HG03175 (cell line): ENCODE data around the gene ST6GALNAC5.

ENCODE experiments used
- ATAC-seq: cut with Tn5 transposase; IDR thresholded peaks from one replicate; pipeline ENCODE4 v1.9.1; 2021; ENCODE audit warnings: mild to moderate bottlenecking, moderate library complexity; ENCODE audit not compliant: unreplicated experiment

The ST6GALNAC5 gene

DNA sequence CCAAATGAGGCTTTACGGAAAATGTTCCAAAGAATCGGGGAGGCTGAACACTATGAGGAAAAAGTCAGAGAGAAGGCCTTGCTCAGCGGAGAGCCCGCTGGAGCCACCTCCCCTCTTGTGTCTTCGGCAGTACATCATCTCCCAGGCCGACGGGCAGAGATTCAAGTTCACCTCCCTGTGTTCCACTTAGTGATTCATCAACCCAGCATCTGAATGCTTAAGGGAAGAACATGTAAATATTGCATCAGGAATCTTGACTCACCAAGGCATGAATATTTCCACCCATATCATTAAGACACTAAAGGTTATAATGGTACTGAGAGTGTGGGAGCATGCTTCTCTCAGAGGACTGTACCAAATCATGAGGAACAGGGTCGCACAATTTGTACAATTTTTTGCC is 172.5 kb downstream of the ST6GALNAC5 start:
- ATAC-seq, result no peak

DNA sequence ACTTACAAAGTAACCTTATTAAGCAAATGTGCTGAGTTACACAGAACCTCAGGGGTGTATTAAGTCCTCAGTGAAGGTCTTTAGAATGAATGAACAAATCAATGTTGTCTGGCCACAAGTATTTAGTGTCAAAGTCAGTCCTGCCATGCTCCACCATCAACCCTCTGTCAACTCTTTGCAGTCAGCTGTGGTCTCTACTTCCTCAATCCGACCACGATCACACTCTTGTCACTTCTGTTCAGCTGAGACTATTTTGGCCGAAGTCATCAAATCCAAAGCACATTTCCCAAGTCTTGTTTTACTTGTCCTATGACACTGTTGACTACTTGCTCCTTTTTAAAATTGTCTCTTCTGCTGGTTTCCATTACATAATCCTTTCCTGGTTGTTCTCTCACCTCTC is 173.5 kb downstream of the ST6GALNAC5 start:
- no peak for ATAC-seq

DNA sequence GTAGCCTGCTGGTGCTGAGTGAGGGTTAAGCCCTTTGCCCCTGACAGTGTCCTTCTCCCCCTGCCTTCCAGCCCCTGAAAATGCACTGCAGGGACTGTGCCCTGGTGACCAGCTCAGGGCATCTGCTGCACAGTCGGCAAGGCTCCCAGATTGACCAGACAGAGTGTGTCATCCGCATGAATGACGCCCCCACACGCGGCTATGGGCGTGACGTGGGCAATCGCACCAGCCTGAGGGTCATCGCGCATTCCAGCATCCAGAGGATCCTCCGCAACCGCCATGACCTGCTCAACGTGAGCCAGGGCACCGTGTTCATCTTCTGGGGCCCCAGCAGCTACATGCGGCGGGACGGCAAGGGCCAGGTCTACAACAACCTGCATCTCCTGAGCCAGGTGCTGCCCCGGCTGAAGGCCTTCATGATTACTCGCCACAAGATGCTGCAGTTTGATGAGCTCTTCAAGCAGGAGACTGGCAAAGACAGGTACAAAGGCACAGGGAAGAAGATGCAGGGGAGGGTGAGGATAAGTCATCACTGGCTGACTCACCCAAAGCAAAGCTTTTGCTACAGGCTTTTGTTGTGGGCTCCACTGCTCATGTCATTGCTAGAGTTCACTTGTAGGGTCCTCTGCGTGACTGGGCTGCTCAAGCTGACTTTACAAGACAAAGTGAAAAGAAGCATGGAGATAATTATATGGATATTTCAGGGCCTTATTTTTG is 177.0 kb downstream of the ST6GALNAC5 start:
- no peak for ATAC-seq

DNA sequence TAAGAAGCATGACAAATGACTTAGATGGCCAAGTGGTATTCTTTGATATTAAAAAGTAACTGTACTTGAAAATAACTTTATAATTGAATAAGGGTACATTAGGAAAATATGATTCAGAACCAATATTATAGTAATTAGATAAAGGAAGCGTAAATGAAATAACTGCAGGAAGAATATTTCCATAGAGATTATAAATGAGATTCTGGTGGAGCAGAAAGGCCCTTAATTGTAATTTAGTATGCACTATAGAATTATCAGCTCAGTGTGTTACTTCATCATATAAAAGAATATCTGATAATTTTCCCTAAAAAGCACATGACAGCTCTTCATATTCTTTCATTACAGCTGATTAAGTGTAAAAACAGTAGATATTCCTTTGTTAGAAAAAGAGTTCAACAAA is 180.3 kb downstream of the ST6GALNAC5 start:
- no peak for ATAC-seq

DNA sequence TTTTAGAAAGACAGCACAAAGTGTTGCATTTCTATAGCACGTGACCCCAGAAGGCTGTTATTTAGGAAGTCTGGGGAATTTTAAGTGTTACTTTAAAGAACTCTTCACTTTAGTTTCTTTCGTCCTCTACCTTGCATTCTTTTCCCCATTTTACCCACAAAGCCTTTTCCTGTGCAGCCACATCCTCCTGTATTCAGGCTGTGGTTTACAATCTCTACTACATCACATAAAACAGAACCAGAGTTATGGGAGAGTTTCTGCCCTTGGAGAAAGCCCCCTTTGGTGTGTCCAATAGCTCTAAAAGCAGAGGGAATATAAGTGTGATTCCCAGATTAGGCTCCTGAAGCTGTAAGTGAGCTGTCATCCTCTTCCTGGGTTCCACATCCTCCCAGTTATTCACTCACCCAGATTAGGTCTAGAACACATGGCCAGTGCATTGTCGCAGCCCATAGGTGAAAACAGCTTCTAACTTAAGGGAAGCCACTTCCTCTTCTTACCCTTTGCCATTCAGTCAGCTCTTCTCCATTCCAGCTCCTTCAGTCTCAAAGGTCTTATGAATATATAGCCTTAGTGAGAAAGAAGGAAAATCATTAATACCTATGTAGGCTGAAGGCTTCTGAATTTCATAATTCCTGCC is 180.8 kb downstream of the ST6GALNAC5 start:
- no peak for ATAC-seq

DNA sequence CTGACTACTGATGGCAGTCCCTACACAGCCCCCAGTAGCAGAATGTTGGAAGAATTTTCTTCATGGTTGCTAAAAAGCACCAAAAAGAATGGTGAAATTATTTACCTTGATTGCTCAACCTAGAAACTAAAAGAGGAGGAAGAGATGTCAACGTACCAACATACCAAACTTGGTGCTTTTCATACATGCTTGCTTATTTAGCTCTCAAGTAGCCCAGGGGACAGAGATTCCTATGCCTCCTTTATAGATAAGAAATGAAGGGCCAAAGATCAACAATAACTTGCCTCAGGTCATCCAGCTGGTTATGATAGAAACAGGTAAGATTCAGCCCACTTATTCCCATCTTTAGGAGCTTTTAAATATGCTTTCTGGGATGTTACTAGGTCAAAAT is 181.3 kb downstream of the ST6GALNAC5 start:
- no peak for ATAC-seq

DNA sequence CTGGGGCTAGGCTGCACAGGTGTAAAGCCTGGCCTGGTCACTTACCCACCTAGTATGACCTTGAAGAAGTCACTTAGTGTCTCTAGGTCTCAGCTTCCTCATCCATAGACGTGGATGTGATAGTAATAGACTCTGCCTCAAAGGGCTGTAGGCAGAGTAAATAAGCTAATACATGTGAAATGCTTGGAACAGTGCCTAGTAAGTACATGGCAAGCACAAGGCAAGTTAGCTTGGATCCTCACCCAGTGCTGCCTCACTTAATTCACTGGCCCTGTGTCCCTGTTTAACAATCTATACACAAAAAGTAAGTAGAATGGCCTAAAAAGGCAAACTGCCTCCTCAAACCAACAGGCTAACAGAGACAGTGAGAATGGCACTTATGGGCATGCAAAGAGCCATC is 184.1 kb downstream of the ST6GALNAC5 start:
- ATAC-seq, result no peak

DNA sequence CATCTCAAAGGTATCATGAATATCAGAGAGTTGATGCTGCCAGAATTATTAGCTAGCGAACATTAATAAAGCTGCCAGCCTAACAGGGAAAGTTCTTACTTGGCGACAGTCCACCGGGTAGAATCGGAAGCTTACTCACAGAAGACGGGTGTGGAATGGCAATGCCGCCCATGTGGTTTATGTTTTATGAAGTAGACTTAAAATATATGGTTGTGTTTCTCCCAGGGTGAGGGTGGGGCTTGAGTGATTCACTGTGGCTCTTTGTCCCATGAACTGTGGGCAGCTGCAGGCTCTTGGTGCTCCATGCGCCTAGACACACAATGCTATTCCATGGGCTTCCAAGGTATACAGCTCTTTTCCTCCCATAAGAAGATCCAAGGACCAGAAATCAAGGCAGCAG is 189.2 kb downstream of the ST6GALNAC5 start:
- no peak for ATAC-seq

DNA sequence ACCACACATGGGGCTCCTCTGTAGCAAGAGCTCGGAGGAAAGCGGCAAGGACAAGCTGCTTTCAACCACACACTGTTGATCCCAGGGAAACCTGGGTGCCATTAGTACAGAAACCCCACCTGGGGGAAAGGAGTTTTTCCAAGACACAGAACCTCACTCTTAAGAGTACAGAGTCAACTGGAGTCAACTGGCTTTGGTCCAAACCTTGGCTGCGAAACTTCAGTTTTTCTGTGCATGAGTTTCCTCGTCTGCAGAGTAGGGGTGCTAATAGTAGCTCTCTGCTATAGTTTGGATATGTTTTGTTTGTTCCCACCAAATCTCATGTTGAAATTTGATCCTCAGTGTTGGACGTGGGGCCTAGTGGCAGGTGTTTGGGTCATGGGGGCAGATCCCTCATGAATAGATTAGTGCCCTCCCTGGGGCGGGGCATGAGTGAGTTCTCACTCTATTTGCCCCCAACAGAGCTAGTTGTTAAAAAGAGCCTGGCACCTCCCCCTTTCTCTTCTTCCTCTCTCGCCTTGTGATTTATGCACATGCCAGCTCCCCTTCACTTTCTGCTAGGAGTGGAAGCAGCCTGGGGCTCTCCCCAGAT is 190.8 kb downstream of the ST6GALNAC5 start:
- no peak for ATAC-seq

DNA sequence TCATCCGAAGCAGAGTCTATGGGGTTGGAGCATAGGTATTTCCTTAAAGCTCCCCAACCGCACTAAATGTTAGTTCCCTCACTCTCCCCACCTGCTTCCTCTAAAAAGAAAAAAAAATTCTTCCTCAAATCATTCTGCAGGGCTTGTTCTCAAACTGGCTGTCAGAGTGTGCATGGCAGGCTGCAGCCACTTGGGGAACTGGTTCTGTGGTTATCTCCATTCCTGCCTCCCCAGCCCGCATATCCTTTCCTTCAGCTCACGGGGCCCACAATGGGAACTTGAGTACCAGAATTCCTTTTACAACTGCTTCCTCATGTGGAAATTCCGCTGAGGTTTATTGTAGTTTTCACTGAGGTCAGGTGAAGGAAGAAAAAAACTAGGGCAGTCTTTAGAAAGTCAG is 192.7 kb downstream of the ST6GALNAC5 start:
- ATAC-seq, result no peak

DNA sequence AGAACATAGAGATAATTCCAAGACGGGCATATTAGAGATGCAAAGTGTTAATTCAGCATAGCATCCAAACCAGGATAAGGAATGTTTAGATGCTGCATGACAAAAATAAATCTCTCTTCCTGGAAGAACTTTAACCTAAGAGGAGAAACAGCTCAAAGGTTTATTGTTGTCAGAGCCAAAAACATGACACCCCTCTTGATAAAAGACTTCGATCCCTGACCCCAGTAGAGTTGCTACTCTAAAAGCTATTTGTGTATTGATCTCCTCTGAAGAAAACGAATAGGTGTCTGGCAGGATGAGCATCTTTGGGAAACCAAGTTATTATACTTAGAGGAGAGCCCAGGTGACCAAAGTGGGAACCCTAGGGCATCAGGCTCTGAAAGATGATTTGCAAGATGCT is 193.9 kb downstream of the ST6GALNAC5 start:
- ATAC-seq, result no peak

DNA sequence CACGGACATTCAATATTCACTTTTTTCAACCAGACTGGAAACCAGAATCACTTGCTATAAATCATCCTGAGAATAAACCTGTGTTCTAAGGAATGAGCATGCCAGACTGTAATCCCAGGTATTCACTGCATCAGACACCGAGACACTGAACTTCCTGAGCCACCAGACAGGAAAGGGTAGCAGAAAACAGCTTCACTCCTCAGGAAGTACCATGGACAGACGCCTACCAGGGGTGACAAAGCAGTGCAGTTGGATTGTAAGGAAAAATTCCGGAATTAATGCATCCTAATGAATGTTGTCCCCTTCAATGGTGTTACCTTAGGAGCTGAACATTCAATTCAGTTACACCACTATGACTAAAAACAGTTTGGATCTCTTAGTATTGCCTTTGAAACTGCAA is 195.8 kb downstream of the ST6GALNAC5 start:
- ATAC-seq, result no peak

DNA sequence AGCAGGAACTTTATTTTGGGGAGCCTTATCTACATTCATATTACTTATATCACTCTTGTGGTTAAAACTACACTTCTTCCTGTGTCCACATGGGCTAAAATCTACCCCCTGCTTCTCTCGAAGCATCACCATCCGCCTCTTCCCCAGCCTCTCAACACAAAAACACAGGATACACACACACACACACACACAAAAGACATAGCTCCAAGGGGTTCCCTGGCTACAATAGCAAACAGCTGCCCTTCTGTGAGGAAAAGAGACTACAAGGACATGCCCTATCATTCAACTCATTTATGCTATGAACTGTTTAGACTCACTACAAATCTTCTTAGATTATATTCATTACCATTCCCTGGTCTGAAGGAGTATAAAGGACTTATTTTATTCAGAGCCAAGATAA is 197.0 kb downstream of the ST6GALNAC5 start:
- no peak for ATAC-seq

DNA sequence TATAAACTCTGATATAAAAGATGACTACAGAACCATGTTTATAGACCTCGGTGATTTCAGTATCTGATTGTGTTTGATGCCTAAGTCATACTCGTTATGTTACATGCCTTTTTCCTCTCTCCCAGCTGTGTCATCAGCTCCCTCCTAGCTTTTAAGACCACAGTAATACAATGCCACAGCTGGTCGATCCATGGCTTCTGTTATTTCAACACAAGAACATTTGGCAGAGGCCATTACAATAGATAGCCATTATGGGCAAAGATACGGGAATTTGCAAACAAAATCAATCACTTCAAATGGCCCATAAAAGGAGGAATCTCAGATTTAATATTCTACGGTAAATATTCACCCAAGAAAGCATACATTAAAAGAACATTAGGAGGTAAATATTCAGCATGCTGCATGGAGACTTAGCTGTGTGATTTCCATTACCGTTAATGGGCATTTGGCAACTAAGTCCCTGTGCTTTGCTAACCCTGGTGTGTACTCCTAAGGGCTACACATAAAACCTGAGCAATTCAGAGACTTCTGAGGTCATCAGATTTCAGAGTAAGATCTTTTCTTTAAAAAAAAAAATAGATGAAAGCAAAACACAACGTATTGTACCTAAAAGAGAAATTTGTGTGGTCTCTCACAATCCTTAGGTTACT is 198.5 kb downstream of the ST6GALNAC5 start:
- ATAC-seq, result no peak

DNA sequence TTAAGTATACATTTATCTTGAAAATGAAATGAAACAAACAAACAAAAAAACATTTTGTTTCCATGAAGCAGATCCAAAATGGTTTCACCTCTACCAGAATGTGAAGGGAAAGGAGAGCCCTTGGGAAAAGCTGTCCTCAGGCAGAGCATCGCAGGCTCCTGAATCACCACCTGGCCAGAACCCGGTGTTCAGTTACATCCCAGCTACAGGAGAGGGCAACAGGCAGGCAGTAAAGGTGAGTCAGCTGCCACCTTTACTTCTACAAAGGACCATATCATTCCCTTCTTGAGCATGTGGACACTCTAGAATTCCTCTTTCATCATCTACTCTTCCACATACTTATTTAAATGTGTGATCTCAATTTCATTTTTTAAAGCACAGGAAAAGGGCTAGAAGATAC is 200.7 kb downstream of the ST6GALNAC5 start:
- ATAC-seq, result no peak

DNA sequence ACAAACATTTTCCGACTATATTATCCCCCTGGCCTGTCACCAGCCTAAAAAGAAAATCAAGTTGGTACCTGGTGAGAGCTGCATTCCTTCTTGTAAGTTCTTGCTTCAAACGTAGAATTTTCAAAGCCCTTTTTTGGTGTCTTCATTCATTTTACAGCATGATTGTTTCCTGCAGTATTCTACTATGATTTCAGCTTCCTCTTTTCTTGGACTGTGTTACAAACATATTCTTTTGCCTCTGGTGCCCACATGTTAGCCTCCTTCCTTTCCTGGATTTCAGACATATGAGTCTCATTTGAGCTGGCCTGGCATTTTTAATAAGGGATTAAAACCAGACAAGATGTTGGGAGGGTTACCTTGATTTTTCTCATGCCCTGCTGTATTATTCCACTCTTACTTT is 209.5 kb downstream of the ST6GALNAC5 start:
- no peak for ATAC-seq

DNA sequence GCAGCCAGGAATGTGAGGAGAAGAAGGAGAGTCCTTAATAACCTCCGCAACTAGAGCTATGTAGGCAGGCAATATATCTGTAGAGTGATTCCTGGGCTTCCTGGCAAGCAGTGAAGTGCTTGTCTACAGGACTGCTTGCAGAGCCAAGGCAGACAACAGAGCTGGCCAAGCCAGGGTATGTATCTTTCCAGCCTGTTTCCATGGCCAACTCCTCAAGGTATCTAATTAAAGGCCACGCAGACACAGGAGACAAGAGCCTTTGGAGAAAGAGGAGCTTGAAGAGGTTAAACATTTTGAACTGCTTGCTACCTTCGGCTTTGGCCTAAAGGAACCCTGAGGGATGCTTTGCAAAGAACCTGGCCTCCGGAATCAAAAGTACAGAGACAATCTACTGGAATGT is 214.6 kb downstream of the ST6GALNAC5 start:
- ATAC-seq, result no peak

DNA sequence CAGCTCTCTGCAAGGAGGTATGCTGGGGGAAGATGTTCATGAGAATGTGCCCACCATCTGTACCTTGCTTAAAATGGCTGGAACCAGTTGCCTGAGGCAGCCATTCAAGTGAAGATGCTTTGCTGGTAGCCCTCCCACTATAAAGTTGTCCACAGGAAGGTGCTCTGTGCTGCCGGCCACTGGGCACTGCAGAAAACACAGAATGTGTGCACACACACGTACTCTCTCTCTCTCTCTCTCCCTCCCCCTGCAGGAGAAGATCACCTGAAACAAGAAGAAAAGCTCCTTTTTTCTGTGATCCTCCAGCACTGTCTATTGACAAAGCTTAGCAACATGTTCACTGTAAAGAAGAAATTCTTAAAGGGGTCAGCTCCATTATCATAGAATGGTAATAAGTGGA is 217.2 kb downstream of the ST6GALNAC5 start:
- ATAC-seq, result no peak

DNA sequence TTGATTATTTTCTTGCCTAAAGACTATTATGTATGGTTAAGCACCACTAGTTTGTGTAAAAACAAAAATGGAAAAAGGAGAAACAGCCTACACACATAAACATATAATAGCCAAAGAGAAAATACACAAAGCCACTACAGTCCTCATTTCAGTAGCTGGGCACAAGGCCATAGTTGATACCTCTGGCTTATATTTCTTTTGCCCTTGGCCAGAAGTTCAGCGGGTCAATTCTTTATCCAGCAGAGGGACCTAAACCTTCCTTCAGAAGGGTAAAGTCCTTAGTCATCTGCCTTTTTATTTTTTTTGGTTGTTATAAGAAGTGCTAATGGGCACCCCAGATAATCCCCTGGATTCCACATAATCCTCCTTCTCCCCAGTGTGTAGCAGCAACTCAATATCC is 217.8 kb downstream of the ST6GALNAC5 start:
- no peak for ATAC-seq

DNA sequence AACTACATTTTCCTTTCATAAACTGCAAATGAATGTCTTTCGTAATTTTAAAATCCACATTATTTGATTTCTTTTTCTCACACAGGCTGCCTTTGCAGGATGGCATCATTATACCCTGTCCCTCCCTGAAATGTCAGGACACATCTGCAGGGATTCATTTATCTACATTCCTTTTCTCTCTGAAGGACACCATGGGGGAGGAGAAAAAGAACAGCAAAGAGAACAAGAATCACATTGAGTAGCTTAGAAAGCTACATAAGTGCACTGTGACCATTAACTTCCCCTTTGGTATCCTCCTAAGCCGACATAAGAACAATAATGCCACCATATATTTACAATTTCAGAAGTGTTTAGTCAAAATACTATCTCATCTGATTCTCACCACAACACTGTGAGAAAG is 222.5 kb downstream of the ST6GALNAC5 start:
- ATAC-seq, result no peak

DNA sequence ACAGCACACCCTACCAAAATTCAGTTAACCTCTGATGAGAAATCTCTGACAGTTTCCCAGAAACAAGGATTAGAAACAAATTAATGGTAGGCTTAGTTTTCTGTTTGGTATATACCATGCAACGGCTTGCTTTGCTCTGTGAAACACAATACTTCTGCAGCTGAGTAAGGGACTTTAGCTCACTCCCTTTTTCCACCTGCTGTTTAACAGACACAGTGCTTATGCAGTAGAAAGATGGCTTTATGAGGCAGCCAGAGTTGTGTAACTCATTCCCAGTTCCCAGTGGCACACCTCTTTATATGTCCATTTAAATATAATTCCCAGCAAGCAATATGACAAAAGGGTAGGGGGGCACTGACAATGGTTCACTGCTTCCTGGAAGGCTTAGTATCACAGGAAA is 228.0 kb downstream of the ST6GALNAC5 start:
- no peak for ATAC-seq
